ENCODE results near the gene RAP1GAP. TPM values are rescaled to one million over a fixed set of nuclear protein-coding genes. Genes with fewer than 3 reads are reported as not detected.

RAP1GAP gene
- total and polyA plus RNA-seq, 9 of the 15 experiments (the other 6 are each of a cell fraction or from before 2014, with no cell fraction given), result 0.29 to 30.2 (median 19.2) TPM

DNA sequence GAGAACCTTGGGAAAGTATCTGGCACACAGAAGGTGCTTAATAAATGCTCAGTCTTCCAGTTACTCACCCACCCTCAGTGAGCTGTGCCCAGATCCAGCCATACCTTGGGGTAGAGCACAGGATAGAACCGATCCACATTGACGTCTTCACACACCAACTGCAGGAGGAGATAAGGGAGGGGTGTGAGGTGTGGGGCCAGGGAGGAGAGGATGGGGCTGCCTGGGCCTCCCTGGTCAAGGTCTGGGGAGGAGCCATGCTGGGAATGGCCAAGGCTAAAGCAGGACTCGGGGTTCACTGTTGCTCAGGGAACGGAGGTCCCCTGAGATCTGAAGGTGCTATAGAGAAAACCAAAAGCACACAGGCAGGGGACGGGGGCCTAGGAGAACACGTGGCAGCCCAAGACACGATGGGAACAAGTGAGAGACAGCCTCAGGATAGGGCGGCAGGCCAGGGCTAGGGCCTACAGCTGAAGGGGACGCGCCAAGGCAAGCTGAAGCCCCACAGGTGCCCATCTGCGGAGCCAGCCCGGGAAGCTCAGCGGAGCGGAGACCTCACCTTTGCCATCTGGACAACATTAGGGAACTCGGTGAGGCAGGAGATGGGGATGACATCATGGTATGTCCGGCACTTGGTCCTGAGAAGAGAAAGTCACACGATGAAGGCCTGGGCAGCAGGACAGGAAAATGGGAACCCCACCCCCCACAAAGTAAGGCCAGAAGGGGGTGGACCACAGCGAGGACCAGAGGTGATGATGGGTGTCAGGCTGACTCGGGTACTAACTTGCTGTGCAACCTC lies 55.9 kb downstream of the RAP1GAP start (continued):
- TF ChIP-seq, protein P1, sequence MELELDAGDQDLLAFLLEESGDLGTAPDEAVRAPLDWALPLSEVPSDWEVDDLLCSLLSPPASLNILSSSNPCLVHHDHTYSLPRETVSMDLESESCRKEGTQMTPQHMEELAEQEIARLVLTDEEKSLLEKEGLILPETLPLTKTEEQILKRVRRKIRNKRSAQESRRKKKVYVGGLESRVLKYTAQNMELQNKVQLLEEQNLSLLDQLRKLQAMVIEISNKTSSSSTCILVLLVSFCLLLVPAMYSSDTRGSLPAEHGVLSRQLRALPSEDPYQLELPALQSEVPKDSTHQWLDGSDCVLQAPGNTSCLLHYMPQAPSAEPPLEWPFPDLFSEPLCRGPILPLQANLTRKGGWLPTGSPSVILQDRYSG (tag; conservative IDR thresholded peaks at IDR 0.05; ENCODE audit: low read depth), result no peak; the same call in 1 of the 2 replicates
- TF ChIP-seq HDAC2 (IDR thresholded peaks at IDR 0.05) (peak; percentile 70; the same call in 1 of the 2 replicates), ZNF644 (tag; IDR thresholded peaks at IDR 0.05; ENCODE audit: low read depth) (peak; percentile 50; the same call in 1 of the 2 replicates), U2AF2 (optimal IDR thresholded peaks at IDR 0.05; ENCODE audit: low read depth, low read length) (no peak), SRF (CRISPR knock-in tag; IDR thresholded peaks at IDR 0.05) (peak in 1 of 2 experiments; percentile 83; a peak in 1 of 4 replicates), SIN3B (IDR thresholded peaks at IDR 0.05; ENCODE audit: low read depth) (no peak), YY1 (IDR thresholded peaks at IDR 0.05; ENCODE audit: borderline replicate concordance in 1 of 3, control insufficient read depth in 1 of 3, extremely low read depth in 1 of 3, insufficient read depth in 3 of 3, insufficient read length in 1 of 3, insufficient replicate concordance in 2 of 3, low read depth in 1 of 3, low read length in 2 of 3) (peak in 2 of 3 experiments; percentile 20 to 51), L3MBTL2 (IDR thresholded peaks at IDR 0.05) (peak; percentile 93), TSC22D4 (tag; IDR thresholded peaks at IDR 0.05) (no peak), WHSC1 (IDR thresholded peaks at IDR 0.05; ENCODE audit: low read length) (no peak), CTBP1 (IDR thresholded peaks at IDR 0.05; ENCODE audit: borderline replicate concordance) (peak; percentile 87), POLR2A (conservative IDR thresholded peaks at IDR 0.05) (0 out of 2 replicates have a peak, but pooled peaks have one; percentile 25), KLF13 (tag; IDR thresholded peaks at IDR 0.05; ENCODE audit: borderline replicate concordance, low read depth) (no peak), JUNB (CRISPR knock-in tag; conservative IDR thresholded peaks at IDR 0.05) (no peak), JUND (IDR thresholded peaks at IDR 0.05; ENCODE audit: borderline replicate concordance, low read depth, low read length) (peak; percentile 52; the same call in 1 of the 2 replicates), JUND (tag; IDR thresholded peaks at IDR 0.05; ENCODE audit: borderline replicate concordance, low read depth, low read length) (peak; percentile 61; the same call in 2 of the 3 replicates), ZBTB17 (CRISPR knock-in tag; IDR thresholded peaks at IDR 0.05) (no peak), NCOA4 (IDR thresholded peaks at IDR 0.05; ENCODE audit: partially characterized antibody) (no peak), EP400 (IDR thresholded peaks at IDR 0.05) (no peak; the same call in 1 of the 2 replicates)
- TF ChIP-seq, protein P2, sequence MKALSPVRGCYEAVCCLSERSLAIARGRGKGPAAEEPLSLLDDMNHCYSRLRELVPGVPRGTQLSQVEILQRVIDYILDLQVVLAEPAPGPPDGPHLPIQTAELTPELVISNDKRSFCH (CRISPR knock-in tag; IDR thresholded peaks at IDR 0.05), result no peak
- TF ChIP-seq, protein P2 (tag; IDR thresholded peaks at IDR 0.05), result peak; percentile 84
- TF ChIP-seq, protein P3, sequence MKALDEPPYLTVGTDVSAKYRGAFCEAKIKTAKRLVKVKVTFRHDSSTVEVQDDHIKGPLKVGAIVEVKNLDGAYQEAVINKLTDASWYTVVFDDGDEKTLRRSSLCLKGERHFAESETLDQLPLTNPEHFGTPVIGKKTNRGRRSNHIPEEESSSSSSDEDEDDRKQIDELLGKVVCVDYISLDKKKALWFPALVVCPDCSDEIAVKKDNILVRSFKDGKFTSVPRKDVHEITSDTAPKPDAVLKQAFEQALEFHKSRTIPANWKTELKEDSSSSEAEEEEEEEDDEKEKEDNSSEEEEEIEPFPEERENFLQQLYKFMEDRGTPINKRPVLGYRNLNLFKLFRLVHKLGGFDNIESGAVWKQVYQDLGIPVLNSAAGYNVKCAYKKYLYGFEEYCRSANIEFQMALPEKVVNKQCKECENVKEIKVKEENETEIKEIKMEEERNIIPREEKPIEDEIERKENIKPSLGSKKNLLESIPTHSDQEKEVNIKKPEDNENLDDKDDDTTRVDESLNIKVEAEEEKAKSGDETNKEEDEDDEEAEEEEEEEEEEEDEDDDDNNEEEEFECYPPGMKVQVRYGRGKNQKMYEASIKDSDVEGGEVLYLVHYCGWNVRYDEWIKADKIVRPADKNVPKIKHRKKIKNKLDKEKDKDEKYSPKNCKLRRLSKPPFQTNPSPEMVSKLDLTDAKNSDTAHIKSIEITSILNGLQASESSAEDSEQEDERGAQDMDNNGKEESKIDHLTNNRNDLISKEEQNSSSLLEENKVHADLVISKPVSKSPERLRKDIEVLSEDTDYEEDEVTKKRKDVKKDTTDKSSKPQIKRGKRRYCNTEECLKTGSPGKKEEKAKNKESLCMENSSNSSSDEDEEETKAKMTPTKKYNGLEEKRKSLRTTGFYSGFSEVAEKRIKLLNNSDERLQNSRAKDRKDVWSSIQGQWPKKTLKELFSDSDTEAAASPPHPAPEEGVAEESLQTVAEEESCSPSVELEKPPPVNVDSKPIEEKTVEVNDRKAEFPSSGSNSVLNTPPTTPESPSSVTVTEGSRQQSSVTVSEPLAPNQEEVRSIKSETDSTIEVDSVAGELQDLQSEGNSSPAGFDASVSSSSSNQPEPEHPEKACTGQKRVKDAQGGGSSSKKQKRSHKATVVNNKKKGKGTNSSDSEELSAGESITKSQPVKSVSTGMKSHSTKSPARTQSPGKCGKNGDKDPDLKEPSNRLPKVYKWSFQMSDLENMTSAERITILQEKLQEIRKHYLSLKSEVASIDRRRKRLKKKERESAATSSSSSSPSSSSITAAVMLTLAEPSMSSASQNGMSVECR (CRISPR knock-in tag; IDR thresholded peaks at IDR 0.05), result no peak

All from K562 (cell line).